GM13976 (cell line): ENCODE measurements around the gene LMOD1.

Experiments used
- DNase-seq: peaks from one replicate; pipeline ENCODE4 v3.0.0; 2012; ENCODE audit warnings: low spot score
- CTCF ChIP-seq: IDR thresholded peaks from 2 replicates; pipeline ENCODE4 v1.5.1; 2012; ENCODE audit warnings: borderline replicate concordance, mild to moderate bottlenecking; ENCODE audit not compliant: insufficient read depth; ENCODE audit errors: extremely low read depth, missing control alignments, control extremely low read depth
- in situ Hi-C: fragments of 300-500 bp; cut with MboI; formaldehyde crosslinking; loops from one replicate; pipeline ENCODE4 v1.12.0; 2022; ENCODE audit warnings: low sequenced_read_pairs, mixed read lengths, inconsistent platforms; ENCODE audit not compliant: unreplicated experiment

LMOD1 gene

GRCh38 chr1:201939574-201939973 is 6.8 kb downstream of the LMOD1 start:
- no peak for TF ChIP-seq CTCF
- in situ Hi-C loops, result no loop called here
- no peak for DNase-seq

- in situ Hi-C loops, result no loop called here
- no peak for DNase-seq
- no peak for TF ChIP-seq CTCF
Measured at GRCh38 chr1:201939148-201939547, 7.2 kb downstream of the LMOD1 start.

- no peak for TF ChIP-seq CTCF
- DNase-seq, result no peak
- in situ Hi-C loops, result no loop called here
Measured at GRCh38 chr1:201938440-201939035, 7.8 kb downstream of the LMOD1 start.

- no peak for DNase-seq
- in situ Hi-C loops, result no loop called here
Measured at GRCh38 chr1:201937624-201938213, 8.6 kb downstream of the LMOD1 start.

GRCh38 chr1:201933840-201934430 is 12.4 kb downstream of the LMOD1 start:
- in situ Hi-C loops, result no loop called here
- no peak for TF ChIP-seq CTCF
- DNase-seq, result no peak

More at GRCh38 chr1:201937624-201938213, 8.6 kb downstream of the LMOD1 start:
- TF ChIP-seq CTCF, result no peak

GRCh38 chr1:201930803-201931202 is 15.5 kb downstream of the LMOD1 start:
- DNase-seq, result no peak
- in situ Hi-C loops, result no loop called here
- TF ChIP-seq CTCF, result no peak

GRCh38 chr1:201930137-201930536 is 16.2 kb downstream of the LMOD1 start:
- no peak for DNase-seq
- in situ Hi-C loops, result no loop called here
- TF ChIP-seq CTCF, result no peak
